Hepatocyte (in vitro differentiated cells): ENCODE data around the gene B4GALNT2. TPM values are rescaled to one million over a fixed set of nuclear protein-coding genes. Genes with fewer than 3 reads are reported as not detected.

Experiments
- DNase-seq: peaks from one replicate; pipeline ENCODE4 v3.0.0-alpha.2; 2016; ENCODE audit warnings: low spot score
- H2AFZ ChIP-seq: fragments of 200-600 bp; sonication (generic); 2 replicates; pipeline ENCODE4 v1.6.0; 2016; ENCODE audit warnings: antibody characterized with exemption, mild to moderate bottlenecking
- H3K27ac ChIP-seq: fragments of 200-600 bp; sonication (generic); 2 replicates; pipeline ENCODE4 v1.5.1; 2016; ENCODE audit warnings: mild to moderate bottlenecking
- H3K27me3 ChIP-seq: fragments of 200-600 bp; sonication (generic); 2 replicates; pipeline ENCODE4 v1.6.1; 2016
- H3K36me3 ChIP-seq: fragments of 200-600 bp; sonication (generic); replicated peaks from 2 replicates; pipeline ENCODE4 v1.5.1; 2016; ENCODE audit warnings: low read depth; ENCODE audit not compliant: insufficient read depth
- H3K4me1 ChIP-seq: fragments of 200-600 bp; sonication (generic); 2 replicates; pipeline ENCODE4 v1.5.1; 2016; ENCODE audit warnings: mild to moderate bottlenecking, moderate library complexity; ENCODE audit not compliant: insufficient read depth
- H3K4me2 ChIP-seq: fragments of 200-600 bp; sonication (generic); 2 replicates; pipeline ENCODE4 v1.6.0; 2016
- H3K4me3 ChIP-seq: fragments of 200-600 bp; sonication (generic); 2 replicates; pipeline ENCODE4 v1.5.1; 2016; ENCODE audit warnings: mild to moderate bottlenecking
- H3K79me2 ChIP-seq: fragments of 200-600 bp; sonication (generic); 2 replicates; pipeline ENCODE4 v1.6.0; 2017; ENCODE audit warnings: mild to moderate bottlenecking
- H3K9me2 ChIP-seq: fragments of 200-600 bp; sonication (generic); replicated peaks from 2 replicates; pipeline ENCODE4 v1.6.0; 2017; ENCODE audit warnings: mild to moderate bottlenecking; ENCODE audit not compliant: insufficient read depth
- H3K9me3 ChIP-seq: fragments of 200-600 bp; sonication (generic); 2 replicates; pipeline ENCODE4 v1.5.1; 2016; ENCODE audit warnings: low read depth, mild to moderate bottlenecking
- H4K20me1 ChIP-seq: fragments of 200-600 bp; sonication (generic); 2 replicates; pipeline ENCODE4 v1.6.0; 2016; ENCODE audit warnings: mild to moderate bottlenecking; ENCODE audit not compliant: insufficient read depth, poor library complexity, severe bottlenecking
- CTCF ChIP-seq: fragments of 200-600 bp; sonication (generic); IDR thresholded peaks from 2 replicates; pipeline ENCODE4 v1.5.1; 2016; ENCODE audit warnings: antibody characterized with exemption, mild to moderate bottlenecking; ENCODE audit not compliant: poor library complexity
- EZH2 ChIP-seq: fragments of 200-600 bp; sonication (generic); IDR thresholded peaks from 2 replicates; pipeline ENCODE4 v1.6.1; 2016; ENCODE audit warnings: antibody characterized with exemption, mild to moderate bottlenecking, borderline replicate concordance
- EZH2phosphoT487 ChIP-seq: fragments of 200-600 bp; sonication (generic); IDR thresholded peaks from one replicate; pipeline ENCODE4 v1.6.1; 2018; ENCODE audit warnings: antibody characterized with exemption, mild to moderate bottlenecking, low read depth, moderate library complexity; ENCODE audit not compliant: unreplicated experiment, severe bottlenecking
- WGBS: methylation state at CpG from one replicate; pipeline ENCODE4 v1.1.6; 2016; ENCODE audit warnings: low lambda C conversion rate; ENCODE audit errors: missing lambda C conversion rate; 5-methylcytosine and 5-hydroxymethylcytosine counted together
- polyA plus RNA-seq: library from polyadenylated mRNA; unstranded; fragments of >200 nt; fragmentation: Nextera tagmentation; extraction: Ambion mirVana; gene quantifications from 2 replicates; pipeline ENCODE4 v1.2.1, GENCODE V29; 2016
- total RNA-seq: library from RNA; depleted of rRNA; stranded (reverse); fragments of >200 nt; gene quantifications from 2 replicates; pipeline ENCODE4 v1.2.3, GENCODE V29; 2014

The B4GALNT2 gene
- total and polyA plus RNA-seq, 2 experiments from 2014 or later, result 0.40 to 1.3 TPM

- WGBS, result 64% methylated on average over 1 of the region's 1 CpG
- Histone ChIP-seq H4K20me1 (no peaks in the 10 kb centered on the region), H3K27ac (no peak overlapping the region)
These were observed 19.6 kb upstream of the B4GALNT2 start for GRCh38 chr17:49112936-49113335.

DNA sequence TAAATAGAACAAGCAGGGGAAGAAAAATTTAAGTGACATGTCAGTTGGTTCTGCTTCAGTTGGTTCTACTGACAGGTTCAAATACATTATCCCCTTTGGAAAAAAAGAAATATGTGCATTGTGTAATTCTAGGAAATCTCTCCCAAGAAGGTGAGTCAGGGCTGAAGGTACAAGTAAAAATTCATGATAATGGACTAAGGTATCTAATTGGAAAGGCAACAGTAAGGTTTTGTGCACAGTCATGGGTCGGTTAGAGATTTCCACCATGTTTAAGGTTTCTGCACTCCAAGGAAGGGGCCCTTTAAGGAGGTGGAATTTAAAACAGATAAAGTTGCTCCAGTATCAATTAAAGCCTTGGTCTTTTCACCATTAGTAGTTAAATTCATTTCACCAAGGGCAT is 17.9 kb upstream of the B4GALNT2 start:
- Histone ChIP-seq H3K4me2 (no peak overlapping the region), H2AFZ (no peak overlapping the region), H3K9me2 (no peaks in the 10 kb centered on the region), H4K20me1 (no peaks in the 10 kb centered on the region), H3K4me3 (no peak overlapping the region), H3K79me2 (no peaks in the 10 kb centered on the region), H3K27me3 (no peaks in the 10 kb centered on the region), H3K9me3 (no peaks in the 10 kb centered on the region), H3K36me3 (no peaks in the 10 kb centered on the region), H3K27ac (no peak overlapping the region), H3K4me1 (no peaks in the 10 kb centered on the region)
- WGBS, result 88% methylated on average over 1 of the region's 1 CpG
- TF ChIP-seq CTCF (no peak), EZH2 (no peak), EZH2phosphoT487 (no peak)
- no peak for DNase-seq

More at GRCh38 chr17:49112936-49113335, 19.6 kb upstream of the B4GALNT2 start:
- H3K9me3 ChIP-seq, result no peaks in the 10 kb centered on the region
- no peak overlapping the region for H2AFZ ChIP-seq
- no peaks in the 10 kb centered on the region for H3K79me2 ChIP-seq
- no peaks in the 10 kb centered on the region for H3K9me2 ChIP-seq
- no peaks in the 10 kb centered on the region for H3K27me3 ChIP-seq
- TF ChIP-seq EZH2, result no peak
- TF ChIP-seq EZH2phosphoT487, result no peak
- no peak for TF ChIP-seq CTCF
- no peaks in the 10 kb centered on the region for H3K36me3 ChIP-seq
- H3K4me3 ChIP-seq, result no peak overlapping the region
- no peak overlapping the region for H3K4me2 ChIP-seq
- no peak for DNase-seq
- no peaks in the 10 kb centered on the region for H3K4me1 ChIP-seq

GRCh38 chr17:49117587-49118230 is 14.9 kb upstream of the B4GALNT2 start:
- H4K20me1 ChIP-seq, result no peaks in the 10 kb centered on the region
- no peak overlapping the region for H3K27ac ChIP-seq
- H3K4me3 ChIP-seq, result no peak overlapping the region
- no peak for DNase-seq
- TF ChIP-seq CTCF (no peak), EZH2 (no peak), EZH2phosphoT487 (no peak)
- no peaks in the 10 kb centered on the region for H3K27me3 ChIP-seq
- H3K36me3 ChIP-seq, result no peaks in the 10 kb centered on the region
- H3K9me3 ChIP-seq, result no peaks in the 10 kb centered on the region
- H3K79me2 ChIP-seq, result no peaks in the 10 kb centered on the region
- no peaks in the 10 kb centered on the region for H3K9me2 ChIP-seq
- no peaks in the 10 kb centered on the region for H3K4me1 ChIP-seq
- 88% methylated on average over 2 of the region's 2 CpGs for whole genome bisulfite sequencing
- H3K4me2 ChIP-seq, result no peak overlapping the region
- no peak overlapping the region for H2AFZ ChIP-seq
